Choroid plexus epithelial cell (primary cell): Measurements from ENCODE around the gene ELK4.

Experiments used
- DNase-seq: peaks from one replicate; pipeline ENCODE4 v3.0.0-alpha.2; 2010; ENCODE audit warnings: low read depth
- H3K4me3 ChIP-seq: 2 replicates; pipeline ENCODE4 v1.5.1; 2011; ENCODE audit warnings: low read depth, mild to moderate bottlenecking, control low read depth, low read length, moderate library complexity
- CTCF ChIP-seq: conservative IDR thresholded peaks from 2 replicates; pipeline ENCODE4 v1.5.1; 2011; ENCODE audit warnings: low read depth, mild to moderate bottlenecking, control low read depth, inconsistent platforms, low read length, moderate library complexity

The ELK4 gene

GRCh38 chr1:205676002-205676401 lies 44.2 kb upstream of the ELK4 start:
- DNase-seq, result no peak
- H3K4me3 ChIP-seq, result no peak overlapping the region
- no peak for TF ChIP-seq CTCF

- TF ChIP-seq CTCF, result no peak
- DNase-seq, result no peak
- no peak overlapping the region for H3K4me3 ChIP-seq
Measured at GRCh38 chr1:205675247-205675646, 43.4 kb upstream of the ELK4 start.

- no peak for TF ChIP-seq CTCF
- DNase-seq, result no peak
- no peak overlapping the region for H3K4me3 ChIP-seq
Measured at GRCh38 chr1:205672970-205673369, 41.2 kb upstream of the ELK4 start.

GRCh38 chr1:205672395-205672889 lies 40.6 kb upstream of the ELK4 start:
- peak; percentile 45 for DNase-seq
- peak; percentile 47 for TF ChIP-seq CTCF
- H3K4me3 ChIP-seq, result no peak overlapping the region

GRCh38 chr1:205670611-205671430 lies 39.0 kb upstream of the ELK4 start:
- no peak for TF ChIP-seq CTCF
- H3K4me3 ChIP-seq, result no peak overlapping the region
- no peak for DNase-seq

- H3K4me3 ChIP-seq, result no peak overlapping the region
- no peak for TF ChIP-seq CTCF
- no peak for DNase-seq
Measured at GRCh38 chr1:205670150-205670446, 38.3 kb upstream of the ELK4 start.
